SK-N-SH (cell line): ENCODE results near the gene SCEL. TPM values are rescaled to one million over a fixed set of nuclear protein-coding genes. Genes with fewer than 3 reads are reported as not detected.

Experiments used
- CTCF ChIA-PET: fragments of 300-600, 350-600 bp; formaldehyde crosslinking; extraction: SDS; loops from one replicate; lab custom pipeline; 2021; lab: Yijun Ruan, JAX
- POLR2A ChIA-PET: fragments of 350-600 bp; sonication (Branson Sonifier 250); formaldehyde crosslinking; extraction: SDS; loops from one replicate; lab custom pipeline; 2020; ENCODE audit warnings: antibody characterized with exemption, inconsistent platforms; lab: Yijun Ruan, JAX
- DNase-seq: peaks from one replicate; pipeline ENCODE4 v3.0.0; 2012
- H2AFZ ChIP-seq: fragments of 200-600 bp; sonication (generic); 2 replicates; pipeline ENCODE4 v1.8.1; 2016; ENCODE audit warnings: antibody characterized with exemption, mild to moderate bottlenecking, low read depth
- H3F3A ChIP-seq: fragments of 200-600 bp; sonication (generic); replicated peaks from 2 replicates; pipeline ENCODE3; 2016; ENCODE audit warnings: antibody characterized with exemption, mild to moderate bottlenecking; ENCODE audit not compliant: insufficient read depth
- H3K27ac ChIP-seq, 2 experiments: fragments of 200-500 bp in 1 of 2; fragments of 200-600 bp in 1 of 2; sonication (Bioruptor generic) in 1 of 2; sonication (generic), shearing (Covaris generic) in 1 of 2; 2 replicates each; pipeline versions ENCODE4 v1.5.1 to v1.6.1; 2014 to 2016; ENCODE audit warnings: low read depth in 2 of 2, inconsistent platforms in 1 of 2, low read length in 1 of 2, mild to moderate bottlenecking in 1 of 2, mixed read lengths in 1 of 2
- H3K27me3 ChIP-seq: fragments of 200-600 bp; sonication (generic), shearing (Covaris generic); 2 replicates; pipeline ENCODE4 v1.6.1; 2016; ENCODE audit warnings: mixed run types; ENCODE audit not compliant: insufficient read depth
- H3K36me3 ChIP-seq, 2 experiments: fragments of 200-500 bp in 1 of 2; fragments of 200-600 bp in 1 of 2; sonication (Bioruptor generic) in 1 of 2; sonication (generic) in 1 of 2; replicated peaks in 1 of 2; 2 replicates each; pipeline versions ENCODE3 to v1.5.1; 2014 to 2016; ENCODE audit warnings: low read length in 1 of 2, mild to moderate bottlenecking in 1 of 2; ENCODE audit not compliant: insufficient read depth in 2 of 2, control insufficient read depth in 1 of 2
- H3K4me1 ChIP-seq, 2 experiments: fragments of 200-500 bp in 1 of 2; fragments of 200-600 bp in 1 of 2; sonication (Bioruptor generic) in 1 of 2; sonication (generic), shearing (Covaris generic) in 1 of 2; 2 replicates each; pipeline versions ENCODE4 v1.5.1 to v1.6.1; 2014 to 2016; ENCODE audit warnings: low read depth in 1 of 2, low read length in 1 of 2, mixed run types in 1 of 2; ENCODE audit not compliant: insufficient read depth in 2 of 2, control insufficient read depth in 1 of 2
- H3K4me2 ChIP-seq: fragments of 200-600 bp; sonication (generic), shearing (Covaris generic); 2 replicates; pipeline ENCODE4 v1.6.1; 2017; ENCODE audit warnings: mixed run types
- H3K4me3 ChIP-seq, 2 experiments: fragments of 200-500 bp in 1 of 2; fragments of 200-600 bp in 1 of 2; sonication (Bioruptor generic) in 1 of 2; sonication (generic), shearing (Covaris generic) in 1 of 2; 2 replicates each; pipeline versions ENCODE4 v1.5.1 to v1.8.1; 2014 to 2016; ENCODE audit warnings: low read depth in 2 of 2, inconsistent platforms in 1 of 2, low read length in 1 of 2, mild to moderate bottlenecking in 1 of 2, mixed read lengths in 1 of 2, moderate library complexity in 1 of 2
- H3K79me2 ChIP-seq: fragments of 200-600 bp; sonication (generic); 2 replicates; pipeline ENCODE4 v1.8.1; 2017; ENCODE audit warnings: mild to moderate bottlenecking; ENCODE audit not compliant: insufficient read depth
- H3K9ac ChIP-seq: fragments of 200-600 bp; sonication (generic); 2 replicates; pipeline ENCODE4 v1.6.1; 2017; ENCODE audit warnings: mixed run types
- H3K9me2 ChIP-seq: fragments of 200-600 bp; sonication (generic); 2 replicates; pipeline ENCODE4 v1.6.1; 2017; ENCODE audit warnings: mixed run types
- H3K9me3 ChIP-seq: fragments of 200-600 bp; sonication (generic); 2 replicates; pipeline ENCODE4 v1.6.1; 2017; ENCODE audit warnings: mixed run types, mild to moderate bottlenecking, moderate library complexity
- H4K20me1 ChIP-seq: fragments of 200-600 bp; sonication (generic); 2 replicates; pipeline ENCODE4 v1.6.1; 2017; ENCODE audit warnings: mild to moderate bottlenecking, mixed run types; ENCODE audit not compliant: insufficient read depth
- CTCF ChIP-seq: fragments of 200-600 bp; sonication (generic); IDR thresholded peaks from 2 replicates; pipeline ENCODE4 v1.6.1; 2017; ENCODE audit warnings: antibody characterized with exemption, mild to moderate bottlenecking, moderate library complexity
- FOXJ3 ChIP-seq: sonication (generic); formaldehyde crosslinking; IDR thresholded peaks from 2 replicates; pipeline ENCODE4 v1.5.1; 2020; ENCODE audit warnings: mild to moderate bottlenecking, missing genetic modification reagents
- FOXM1 ChIP-seq: IDR thresholded peaks from 2 replicates; pipeline ENCODE4 v1.4.0; 2012; ENCODE audit warnings: low read depth, mild to moderate bottlenecking
- GABPA ChIP-seq: IDR thresholded peaks from 2 replicates; pipeline ENCODE4 v1.4.0; 2012; ENCODE audit warnings: low read depth, mild to moderate bottlenecking
- GATA2 ChIP-seq: sonication (generic); formaldehyde crosslinking; IDR thresholded peaks from 2 replicates; pipeline ENCODE4 v1.5.0; 2020; ENCODE audit warnings: mild to moderate bottlenecking, missing genetic modification reagents
- PBX3 ChIP-seq: IDR thresholded peaks from 2 replicates; pipeline ENCODE4; 2012
- POLR2AphosphoS5 ChIP-seq: IDR thresholded peaks from 2 replicates; pipeline ENCODE4 v1.6.1; 2012; ENCODE audit warnings: low read depth, low read length
- RAD21 ChIP-seq: IDR thresholded peaks from 2 replicates; pipeline ENCODE4 v1.6.1; 2012; ENCODE audit warnings: mild to moderate bottlenecking, low read length
- RCOR1 ChIP-seq: fragments of 150-350 bp; IDR thresholded peaks from 2 replicates; pipeline ENCODE4 v1.6.1; 2017; ENCODE audit warnings: antibody characterized with exemption, low read length
- USF2 ChIP-seq: fragments of 150-350 bp; IDR thresholded peaks from 2 replicates; pipeline ENCODE4 v1.6.1; 2017; ENCODE audit warnings: antibody characterized with exemption, low read length, low read depth, borderline replicate concordance
- WGBS: methylation state at CpG from one replicate; pipeline ENCODE4 v1.1.6; 2017; ENCODE audit warnings: low lambda C conversion rate; 5-methylcytosine and 5-hydroxymethylcytosine counted together
- polyA plus RNA-seq, 3 experiments: library from polyadenylated mRNA; depleted of rRNA; stranded (reverse); fragments of >200 nt; gene quantifications; 2 replicates each; pipeline ENCODE4 v1.2.3, GENCODE V29; 2012
- TF ChIP-seq, protein P1 (sequence below): IDR thresholded peaks from 2 replicates; pipeline ENCODE4 v1.6.1; 2012; ENCODE audit warnings: mild to moderate bottlenecking, low read depth, low read length, moderate library complexity
- TF ChIP-seq, protein P2 (sequence below): IDR thresholded peaks from 2 replicates; pipeline ENCODE4 v1.4.0; 2012; ENCODE audit warnings: low read depth
- TF ChIP-seq, protein P3 (sequence below): fragments of 150-350 bp; IDR thresholded peaks from 2 replicates; pipeline ENCODE4 v1.6.1; 2016; ENCODE audit warnings: mild to moderate bottlenecking, low read depth, low read length
- TF ChIP-seq, protein P4 (sequence below): IDR thresholded peaks from 2 replicates; pipeline ENCODE4 v1.4.0; 2012; ENCODE audit warnings: low read depth, borderline replicate concordance

The SCEL gene
- polyA plus RNA-seq, 1 of the 3 experiments (the other 2 are of a cell fraction): 0.02 TPM

DNA sequence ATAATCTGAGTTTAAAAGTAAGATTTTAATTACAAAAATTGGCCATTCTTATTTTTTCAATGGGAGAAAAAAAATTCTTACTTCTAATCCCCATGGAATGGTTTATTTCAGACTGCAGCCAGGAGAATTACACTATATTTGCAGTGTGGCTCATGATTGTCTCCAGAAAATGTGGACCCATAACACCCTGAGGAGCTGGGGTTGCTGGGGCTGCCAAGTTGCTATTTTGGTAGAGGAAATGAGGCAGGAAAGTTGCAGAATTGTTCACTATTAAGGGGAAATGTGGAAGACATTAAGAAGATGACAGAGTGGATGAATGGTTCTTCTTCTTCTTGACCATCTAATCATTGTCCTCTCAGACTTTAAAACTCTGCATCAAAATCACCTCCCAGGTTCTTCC lies 4.6 kb upstream of the SCEL start (continued):
- TF ChIP-seq, protein P1, sequence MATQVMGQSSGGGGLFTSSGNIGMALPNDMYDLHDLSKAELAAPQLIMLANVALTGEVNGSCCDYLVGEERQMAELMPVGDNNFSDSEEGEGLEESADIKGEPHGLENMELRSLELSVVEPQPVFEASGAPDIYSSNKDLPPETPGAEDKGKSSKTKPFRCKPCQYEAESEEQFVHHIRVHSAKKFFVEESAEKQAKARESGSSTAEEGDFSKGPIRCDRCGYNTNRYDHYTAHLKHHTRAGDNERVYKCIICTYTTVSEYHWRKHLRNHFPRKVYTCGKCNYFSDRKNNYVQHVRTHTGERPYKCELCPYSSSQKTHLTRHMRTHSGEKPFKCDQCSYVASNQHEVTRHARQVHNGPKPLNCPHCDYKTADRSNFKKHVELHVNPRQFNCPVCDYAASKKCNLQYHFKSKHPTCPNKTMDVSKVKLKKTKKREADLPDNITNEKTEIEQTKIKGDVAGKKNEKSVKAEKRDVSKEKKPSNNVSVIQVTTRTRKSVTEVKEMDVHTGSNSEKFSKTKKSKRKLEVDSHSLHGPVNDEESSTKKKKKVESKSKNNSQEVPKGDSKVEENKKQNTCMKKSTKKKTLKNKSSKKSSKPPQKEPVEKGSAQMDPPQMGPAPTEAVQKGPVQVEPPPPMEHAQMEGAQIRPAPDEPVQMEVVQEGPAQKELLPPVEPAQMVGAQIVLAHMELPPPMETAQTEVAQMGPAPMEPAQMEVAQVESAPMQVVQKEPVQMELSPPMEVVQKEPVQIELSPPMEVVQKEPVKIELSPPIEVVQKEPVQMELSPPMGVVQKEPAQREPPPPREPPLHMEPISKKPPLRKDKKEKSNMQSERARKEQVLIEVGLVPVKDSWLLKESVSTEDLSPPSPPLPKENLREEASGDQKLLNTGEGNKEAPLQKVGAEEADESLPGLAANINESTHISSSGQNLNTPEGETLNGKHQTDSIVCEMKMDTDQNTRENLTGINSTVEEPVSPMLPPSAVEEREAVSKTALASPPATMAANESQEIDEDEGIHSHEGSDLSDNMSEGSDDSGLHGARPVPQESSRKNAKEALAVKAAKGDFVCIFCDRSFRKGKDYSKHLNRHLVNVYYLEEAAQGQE: no peak
- TF ChIP-seq FOXM1: no peak
- TF ChIP-seq RAD21: no peak
- no peak for TF ChIP-seq CTCF
- TF ChIP-seq FOXJ3 (CRISPR knock-in tag): no peak
- no peak for TF ChIP-seq GABPA

GRCh38 chr13:77532983-77533382 lies 2.5 kb upstream of the SCEL start:
- H3K4me2 ChIP-seq: no peak overlapping the region
- H3K27ac ChIP-seq: no peak overlapping the region
- no peak overlapping the region for H3K4me3 ChIP-seq
- no peaks in the 10 kb centered on the region; a peak in 1 of 4 replicates for H3K4me1 ChIP-seq
- DNase-seq: no peak
- ChIA-PET POLR2A (no interaction called here), CTCF (interaction anchor here (0.8 kb wide), 1 partner anchor 11 kb away, joined by 3 read pairs; no protein-coding TSS in a partner anchor)
- H3K9me3 ChIP-seq: no peaks in the 10 kb centered on the region
- H3K36me3 ChIP-seq: no peaks in the 10 kb centered on the region
- H2AFZ ChIP-seq: no peak overlapping the region
- no peaks in the 10 kb centered on the region for H3K9me2 ChIP-seq
- no peaks in the 10 kb centered on the region; the same call in 1 of the 2 replicates for H3K27me3 ChIP-seq
- H3F3A ChIP-seq: no peaks in the 10 kb centered on the region
- 69% methylated on average over 2 of the region's 2 CpGs for WGBS
- H4K20me1 ChIP-seq: no peaks in the 10 kb centered on the region
- no peaks in the 10 kb centered on the region for H3K79me2 ChIP-seq
- H3K9ac ChIP-seq: no peak overlapping the region
- TF ChIP-seq RAD21: no peak
- no peak for TF ChIP-seq PBX3
- TF ChIP-seq POLR2AphosphoS5: no peak
- TF ChIP-seq, protein P2, sequence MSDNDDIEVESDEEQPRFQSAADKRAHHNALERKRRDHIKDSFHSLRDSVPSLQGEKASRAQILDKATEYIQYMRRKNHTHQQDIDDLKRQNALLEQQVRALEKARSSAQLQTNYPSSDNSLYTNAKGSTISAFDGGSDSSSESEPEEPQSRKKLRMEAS: no peak
- TF ChIP-seq, protein P3, sequence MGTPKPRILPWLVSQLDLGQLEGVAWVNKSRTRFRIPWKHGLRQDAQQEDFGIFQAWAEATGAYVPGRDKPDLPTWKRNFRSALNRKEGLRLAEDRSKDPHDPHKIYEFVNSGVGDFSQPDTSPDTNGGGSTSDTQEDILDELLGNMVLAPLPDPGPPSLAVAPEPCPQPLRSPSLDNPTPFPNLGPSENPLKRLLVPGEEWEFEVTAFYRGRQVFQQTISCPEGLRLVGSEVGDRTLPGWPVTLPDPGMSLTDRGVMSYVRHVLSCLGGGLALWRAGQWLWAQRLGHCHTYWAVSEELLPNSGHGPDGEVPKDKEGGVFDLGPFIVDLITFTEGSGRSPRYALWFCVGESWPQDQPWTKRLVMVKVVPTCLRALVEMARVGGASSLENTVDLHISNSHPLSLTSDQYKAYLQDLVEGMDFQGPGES: no peak
- TF ChIP-seq, protein P1: no peak
- no peak for TF ChIP-seq GATA2 (CRISPR knock-in tag)
- no peak for TF ChIP-seq USF2
- TF ChIP-seq, protein P4, sequence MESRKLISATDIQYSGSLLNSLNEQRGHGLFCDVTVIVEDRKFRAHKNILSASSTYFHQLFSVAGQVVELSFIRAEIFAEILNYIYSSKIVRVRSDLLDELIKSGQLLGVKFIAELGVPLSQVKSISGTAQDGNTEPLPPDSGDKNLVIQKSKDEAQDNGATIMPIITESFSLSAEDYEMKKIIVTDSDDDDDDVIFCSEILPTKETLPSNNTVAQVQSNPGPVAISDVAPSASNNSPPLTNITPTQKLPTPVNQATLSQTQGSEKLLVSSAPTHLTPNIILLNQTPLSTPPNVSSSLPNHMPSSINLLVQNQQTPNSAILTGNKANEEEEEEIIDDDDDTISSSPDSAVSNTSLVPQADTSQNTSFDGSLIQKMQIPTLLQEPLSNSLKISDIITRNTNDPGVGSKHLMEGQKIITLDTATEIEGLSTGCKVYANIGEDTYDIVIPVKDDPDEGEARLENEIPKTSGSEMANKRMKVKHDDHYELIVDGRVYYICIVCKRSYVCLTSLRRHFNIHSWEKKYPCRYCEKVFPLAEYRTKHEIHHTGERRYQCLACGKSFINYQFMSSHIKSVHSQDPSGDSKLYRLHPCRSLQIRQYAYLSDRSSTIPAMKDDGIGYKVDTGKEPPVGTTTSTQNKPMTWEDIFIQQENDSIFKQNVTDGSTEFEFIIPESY: no peak
- TF ChIP-seq RCOR1: no peak
